ENCODE measurements around the gene TRAPPC12.

The TRAPPC12 gene

DNA sequence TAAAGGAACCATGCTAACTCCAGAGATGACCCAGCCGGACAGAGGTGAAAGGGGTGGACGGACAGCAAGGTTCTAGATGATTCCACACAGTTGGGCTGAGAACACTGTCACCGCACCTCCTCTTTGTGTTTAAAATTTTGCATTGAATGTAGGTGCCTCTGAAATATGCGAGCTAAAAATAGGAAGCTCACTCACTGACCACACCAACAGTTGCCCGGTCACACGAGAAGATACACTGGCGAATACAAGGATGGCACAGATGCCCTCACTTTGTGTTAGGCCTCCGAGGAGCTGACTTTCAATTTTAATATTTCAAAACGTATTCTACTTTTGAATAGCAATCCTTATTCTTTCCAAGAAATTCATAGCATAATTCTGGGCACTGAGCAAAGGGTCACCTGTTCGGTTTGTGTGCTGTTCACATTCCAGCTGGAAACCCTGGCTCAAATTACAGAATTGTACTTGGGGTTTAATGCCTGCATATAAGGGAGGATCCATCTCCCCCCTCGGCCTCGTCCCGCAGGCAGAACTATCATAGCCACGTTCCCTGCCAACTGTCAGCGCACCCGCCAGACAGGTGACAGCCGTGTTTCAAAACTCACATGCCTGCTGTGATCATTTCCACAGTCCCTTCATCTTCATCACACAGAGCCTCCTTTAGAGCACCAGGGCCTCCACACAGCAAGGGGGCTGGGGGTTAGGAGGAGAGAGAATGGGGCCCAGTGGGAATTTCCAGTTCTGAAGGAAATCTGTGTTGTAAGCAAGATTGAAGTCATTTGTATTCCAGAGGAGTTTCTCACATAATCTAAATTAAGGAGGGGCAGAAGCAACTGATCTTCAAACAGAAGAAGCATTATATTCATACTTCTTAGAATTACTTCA lies 91.6 kb downstream of the TRAPPC12 start:
- no peak for DNase-seq

DNA sequence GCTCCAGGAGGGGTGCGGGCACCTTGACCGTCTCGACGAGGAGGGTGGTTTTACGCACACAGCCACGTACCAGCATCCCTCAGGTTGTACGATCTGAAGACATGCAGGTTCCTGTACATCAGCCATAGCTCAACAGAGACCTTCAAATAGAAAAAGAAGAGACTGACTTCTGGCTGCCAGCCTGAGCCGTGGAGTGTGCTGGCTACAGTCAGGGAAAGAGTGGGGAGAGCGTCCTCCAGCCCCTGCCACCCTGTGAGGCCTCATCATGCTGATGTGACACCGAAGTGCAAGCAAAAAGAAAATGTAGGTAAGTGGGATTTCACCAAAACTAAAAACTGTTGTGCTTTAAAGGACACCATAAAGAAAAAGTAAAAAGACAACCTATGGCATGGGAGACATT lies 92.8 kb downstream of the TRAPPC12 start:
- no peak for DNase-seq

DNA sequence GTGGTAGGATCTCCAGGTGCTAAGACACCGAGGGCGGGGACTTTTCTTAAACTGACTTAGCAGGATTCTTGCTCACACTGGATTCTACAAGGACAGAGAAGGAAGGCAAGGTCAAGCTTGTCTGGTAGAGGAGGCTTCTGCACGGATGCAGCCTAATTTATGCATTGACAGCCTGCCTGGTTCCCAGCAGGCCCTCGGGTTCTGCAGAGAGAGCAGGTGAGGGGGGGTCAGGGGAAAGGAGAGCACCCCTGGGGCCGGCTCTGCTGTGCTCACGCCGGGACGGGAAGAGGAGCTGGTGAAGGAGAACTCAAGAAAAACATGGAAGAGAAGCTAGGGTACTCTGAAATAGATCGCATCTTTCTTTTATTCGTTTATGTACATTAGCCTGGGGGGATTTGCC lies 93.5 kb downstream of the TRAPPC12 start:
- no peak for DNase-seq

DNA sequence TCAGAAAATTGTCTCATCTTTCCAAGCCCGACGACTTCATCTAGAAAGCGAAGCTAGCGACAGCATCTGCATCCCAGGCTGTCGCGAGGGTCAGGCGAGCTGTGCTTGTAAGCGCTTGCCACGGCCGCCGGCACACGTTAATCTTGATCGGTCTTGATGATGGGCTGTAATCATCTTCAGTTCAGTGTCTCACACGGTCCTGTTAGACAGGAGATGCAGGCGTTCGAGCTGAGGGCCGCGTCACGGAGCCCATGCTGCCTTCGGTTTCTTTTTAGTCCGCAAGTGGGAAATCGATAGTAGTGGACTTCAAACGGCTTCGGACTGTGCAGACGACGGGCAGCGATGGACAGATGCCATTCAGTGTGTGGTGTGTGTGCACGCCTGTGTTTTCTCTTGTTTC lies 96.3 kb downstream of the TRAPPC12 start:
- DNase-seq: no peak

DNA sequence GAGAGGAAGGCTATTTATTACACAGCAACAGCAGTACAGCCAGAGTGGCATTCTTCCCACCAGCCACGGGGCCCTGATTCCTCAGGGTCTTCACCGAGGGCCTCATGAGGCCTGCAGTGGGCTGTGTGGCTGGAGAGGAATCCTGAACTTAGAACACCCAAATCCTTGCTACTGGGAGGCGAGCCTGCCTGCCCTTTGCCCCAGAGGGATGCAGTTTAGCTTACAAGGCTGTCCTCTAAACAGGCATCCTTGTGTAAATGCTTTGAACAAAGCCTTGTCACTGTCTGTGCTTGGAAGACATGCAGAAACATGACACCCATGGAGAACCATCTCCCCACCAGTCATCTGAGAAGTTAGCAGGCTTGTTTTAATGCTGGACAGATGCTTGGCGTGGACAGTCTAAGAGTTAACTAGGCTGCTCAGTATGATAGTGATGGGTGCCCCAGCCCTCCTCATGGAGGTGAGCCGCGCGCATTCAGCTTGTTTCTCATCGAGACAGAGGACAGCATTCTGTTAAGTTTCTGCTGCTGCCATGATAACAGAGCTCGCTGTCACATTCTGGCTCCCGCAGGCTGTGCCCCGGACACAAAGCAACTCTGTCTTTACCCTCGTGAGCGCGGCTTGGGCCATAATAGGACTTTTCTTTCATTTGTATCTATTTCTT lies 97.0 kb downstream of the TRAPPC12 start:
- DNase-seq: no peak

DNA sequence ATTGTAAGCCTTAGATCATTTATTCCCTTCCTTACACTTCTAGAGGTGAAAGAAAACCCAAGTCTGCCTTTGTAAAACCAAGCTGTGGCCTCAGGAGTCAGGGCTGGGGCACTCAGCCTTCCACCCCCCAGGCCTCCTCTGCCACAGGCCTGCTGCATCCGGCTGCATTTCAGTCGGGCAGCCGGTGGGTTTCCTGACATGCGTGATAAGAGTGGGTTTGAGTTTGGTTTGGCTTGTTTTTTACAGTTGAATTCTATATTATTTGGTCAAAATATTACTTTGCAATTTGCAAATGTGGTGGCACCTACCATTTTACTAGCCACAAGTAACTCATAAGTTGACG lies 97.5 kb downstream of the TRAPPC12 start:
- DNase-seq: no peak

DNA sequence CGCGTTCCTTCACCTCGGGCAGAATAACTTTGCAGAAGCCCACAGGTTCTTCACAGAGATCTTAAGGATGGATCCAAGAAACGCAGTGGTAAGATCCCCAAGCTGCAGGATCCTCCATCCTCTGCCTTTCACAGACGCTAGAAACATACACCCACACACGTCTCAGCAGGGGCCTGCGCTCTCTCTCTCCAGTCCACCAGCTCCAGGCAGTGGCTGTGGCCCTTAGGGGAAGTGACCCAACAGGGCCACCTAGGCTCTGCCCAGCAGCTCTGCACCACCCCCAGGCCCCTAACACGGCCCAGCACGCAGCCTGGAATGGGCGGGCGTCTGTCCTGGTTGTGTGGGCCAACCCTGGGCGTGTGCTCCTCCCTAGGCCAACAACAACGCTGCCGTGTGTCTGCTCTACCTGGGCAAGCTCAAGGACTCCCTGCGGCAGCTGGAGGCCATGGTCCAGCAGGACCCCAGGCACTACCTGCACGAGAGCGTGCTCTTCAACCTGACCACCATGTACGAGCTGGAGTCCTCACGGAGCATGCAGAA lies 99.4 kb downstream of the TRAPPC12 start:
- DNase-seq: no peak

DNA sequence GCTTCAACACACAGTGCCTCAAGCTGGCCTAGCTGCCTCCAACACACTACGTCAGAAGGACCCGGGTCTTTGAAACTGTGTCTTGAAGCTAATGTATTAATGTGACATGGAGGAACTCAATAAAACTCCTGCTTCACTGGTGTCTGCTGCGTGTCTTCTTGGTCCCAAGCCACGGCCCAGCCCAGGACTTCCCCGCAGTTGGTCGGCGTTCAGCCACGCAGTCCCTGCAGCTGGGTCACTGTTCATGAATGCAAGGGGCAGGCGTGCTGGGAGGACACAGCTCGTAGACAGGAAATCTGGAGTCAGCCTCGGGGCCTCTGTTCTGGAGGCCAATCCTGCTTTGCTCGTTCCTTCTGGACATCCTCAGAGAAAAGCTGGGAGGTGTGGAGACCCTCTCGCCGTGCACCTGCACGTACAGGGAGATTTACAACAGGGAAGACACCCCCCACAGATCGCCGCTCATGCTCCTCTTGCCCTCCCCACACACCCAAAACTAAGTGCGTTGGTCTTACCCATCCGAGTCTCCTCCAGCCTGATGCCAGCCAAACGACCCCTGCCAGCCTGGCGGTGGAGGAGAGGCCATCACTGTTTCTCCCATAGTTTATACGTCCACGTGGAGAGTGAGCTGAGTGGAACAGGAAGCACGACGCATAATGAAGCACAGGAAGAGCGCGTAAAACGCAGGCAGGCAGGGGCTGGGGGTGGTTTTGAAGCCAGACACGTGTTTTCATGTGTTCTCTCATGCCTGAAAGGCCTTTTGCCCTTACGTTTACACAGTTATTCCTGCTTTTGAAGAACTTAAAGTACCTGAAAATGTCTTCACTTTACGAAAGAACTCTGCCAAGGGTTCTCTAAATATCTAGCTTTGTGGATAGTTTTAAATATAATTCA lies 100.2 kb downstream of the TRAPPC12 start:
- DNase-seq: no peak

DNA sequence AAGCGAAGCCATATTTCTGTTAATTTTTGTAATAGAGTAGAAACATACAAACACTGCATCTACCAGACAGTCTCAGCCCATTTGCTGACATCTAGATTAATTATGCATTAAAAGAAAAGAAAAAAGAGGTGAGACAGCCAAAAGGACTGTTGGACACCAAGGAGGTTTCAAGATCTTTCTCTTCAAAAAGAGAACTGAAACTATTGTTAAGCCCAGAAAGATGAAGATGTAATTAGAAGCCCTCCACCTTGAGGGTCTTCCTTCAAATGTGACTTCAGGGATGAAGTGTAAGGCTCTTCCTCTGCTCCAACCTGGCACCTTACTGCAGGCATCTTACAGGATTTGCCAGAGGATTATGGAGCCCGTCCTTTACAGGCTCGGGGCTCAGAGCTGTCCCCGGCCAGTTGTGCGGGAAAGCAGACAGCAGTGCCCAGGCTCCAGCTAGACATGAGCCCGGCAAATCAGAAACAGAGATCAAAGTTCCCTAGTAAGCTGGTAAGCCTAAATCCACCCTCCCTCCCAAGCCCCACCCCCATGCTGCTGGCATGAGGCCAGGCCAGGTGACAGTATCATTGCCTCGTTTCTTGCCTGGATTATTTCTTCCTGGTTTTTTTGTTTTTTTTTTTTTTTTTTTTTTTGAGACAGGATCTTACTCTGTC lies 101.0 kb downstream of the TRAPPC12 start:
- no peak for DNase-seq

DNA sequence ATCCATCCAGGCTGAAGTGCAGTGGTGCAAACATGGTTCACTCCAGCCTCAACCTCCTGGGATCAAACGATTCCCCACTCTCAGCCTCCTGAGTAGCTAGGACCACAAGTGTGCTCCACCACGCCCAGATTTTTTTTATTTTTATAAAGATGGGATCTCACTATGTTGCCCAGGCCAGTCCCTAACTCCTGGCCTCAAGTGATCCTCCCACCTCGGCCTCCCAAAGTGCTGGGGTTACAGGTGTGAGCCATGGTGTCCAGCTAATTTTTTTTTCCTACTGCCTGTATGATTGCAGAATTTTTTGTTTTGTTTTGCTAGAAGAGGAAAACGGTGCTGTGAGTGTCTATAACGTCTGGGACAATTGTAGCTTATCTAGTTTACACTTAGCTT lies 101.5 kb downstream of the TRAPPC12 start:
- DNase-seq: no peak

DNA sequence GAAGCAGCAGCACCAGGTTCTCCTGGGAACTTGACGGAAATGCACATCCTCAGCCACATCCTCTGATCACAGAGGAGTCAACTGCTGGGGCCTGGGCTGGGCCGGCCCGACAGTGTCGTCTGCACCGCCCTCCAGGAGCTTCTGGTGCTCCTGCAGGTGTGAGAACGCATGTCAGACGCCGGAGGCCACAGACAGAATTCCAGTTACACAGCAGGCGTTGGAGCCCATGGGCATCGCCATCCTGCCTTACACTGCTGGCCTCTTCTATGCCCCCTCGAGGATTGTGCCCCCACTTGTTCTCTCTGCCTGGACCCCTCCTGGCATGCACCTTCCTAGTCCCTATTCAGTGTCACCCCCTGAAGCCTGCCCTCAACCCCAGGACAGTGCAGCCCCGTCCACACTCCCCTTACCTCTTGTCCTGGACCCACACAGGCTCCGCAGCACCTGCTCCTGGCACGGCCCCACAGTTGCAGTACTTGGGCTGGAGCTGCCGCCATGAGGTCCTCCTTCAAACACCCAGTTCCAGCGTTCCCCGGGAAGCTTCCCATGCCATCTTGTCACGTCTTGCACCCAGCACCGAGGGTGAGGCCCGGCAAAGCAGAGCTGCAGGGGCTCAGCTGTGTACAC lies 102.4 kb downstream of the TRAPPC12 start:
- no peak for DNase-seq

DNA sequence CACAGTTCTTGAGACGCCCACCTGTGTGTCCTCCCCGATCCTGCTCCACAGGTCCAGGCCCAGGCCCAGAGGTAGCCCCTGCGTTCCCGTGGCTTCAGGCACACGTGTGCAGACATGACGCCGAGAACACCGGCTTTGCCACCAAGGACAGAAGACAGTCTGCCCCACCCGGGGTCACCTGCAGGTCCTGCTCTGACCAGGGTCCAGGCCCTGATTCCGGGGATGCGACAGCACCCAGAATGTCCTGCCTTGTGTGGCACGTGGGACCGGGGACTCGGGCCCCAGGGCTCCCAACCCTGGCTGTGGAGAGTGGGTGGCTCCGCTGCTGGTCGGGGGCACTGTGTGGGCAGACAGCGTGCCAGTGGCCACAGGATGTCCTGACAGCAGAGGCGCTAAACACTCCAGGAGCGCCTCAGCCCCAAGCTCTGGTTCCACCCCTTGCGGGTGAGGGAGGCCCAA lies 102.9 kb downstream of the TRAPPC12 start:
- no peak for DNase-seq

DNA sequence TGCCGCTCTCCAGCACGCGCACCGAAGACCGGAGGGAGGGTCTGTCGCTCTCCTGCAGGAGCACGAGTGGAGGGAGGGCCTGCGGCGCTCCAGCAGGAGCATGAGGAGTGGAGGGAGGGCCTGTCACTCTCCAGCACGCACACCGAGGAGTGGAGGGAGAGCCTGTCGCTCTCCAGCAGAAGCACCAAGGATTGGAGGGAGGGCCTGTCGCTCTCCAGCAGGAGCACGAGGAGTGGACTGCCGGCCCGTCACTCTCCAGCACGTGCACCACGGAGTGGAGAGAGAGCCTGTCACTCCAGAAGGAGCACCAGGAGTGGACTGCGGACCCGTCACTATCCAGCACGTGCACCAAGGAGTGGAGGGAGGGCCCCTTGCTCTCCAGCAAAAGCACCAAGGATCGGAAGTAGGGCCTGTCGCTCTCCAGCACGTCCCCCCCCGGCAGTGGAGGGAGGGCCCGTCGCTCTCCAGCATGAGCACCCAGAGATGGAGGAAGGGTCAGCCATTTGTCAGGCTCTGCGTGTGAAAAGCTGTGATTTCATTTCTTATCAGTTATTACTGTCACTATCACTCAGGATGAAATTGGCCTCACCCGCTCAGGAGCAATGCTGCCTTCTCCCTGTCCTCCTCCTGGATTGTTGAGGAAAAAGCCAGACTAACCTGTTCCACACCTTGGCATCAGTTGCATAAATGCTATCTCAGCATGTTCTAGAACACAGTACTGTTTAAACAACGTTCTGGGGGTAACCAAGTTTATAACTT lies 103.9 kb downstream of the TRAPPC12 start:
- no peak for DNase-seq

DNA sequence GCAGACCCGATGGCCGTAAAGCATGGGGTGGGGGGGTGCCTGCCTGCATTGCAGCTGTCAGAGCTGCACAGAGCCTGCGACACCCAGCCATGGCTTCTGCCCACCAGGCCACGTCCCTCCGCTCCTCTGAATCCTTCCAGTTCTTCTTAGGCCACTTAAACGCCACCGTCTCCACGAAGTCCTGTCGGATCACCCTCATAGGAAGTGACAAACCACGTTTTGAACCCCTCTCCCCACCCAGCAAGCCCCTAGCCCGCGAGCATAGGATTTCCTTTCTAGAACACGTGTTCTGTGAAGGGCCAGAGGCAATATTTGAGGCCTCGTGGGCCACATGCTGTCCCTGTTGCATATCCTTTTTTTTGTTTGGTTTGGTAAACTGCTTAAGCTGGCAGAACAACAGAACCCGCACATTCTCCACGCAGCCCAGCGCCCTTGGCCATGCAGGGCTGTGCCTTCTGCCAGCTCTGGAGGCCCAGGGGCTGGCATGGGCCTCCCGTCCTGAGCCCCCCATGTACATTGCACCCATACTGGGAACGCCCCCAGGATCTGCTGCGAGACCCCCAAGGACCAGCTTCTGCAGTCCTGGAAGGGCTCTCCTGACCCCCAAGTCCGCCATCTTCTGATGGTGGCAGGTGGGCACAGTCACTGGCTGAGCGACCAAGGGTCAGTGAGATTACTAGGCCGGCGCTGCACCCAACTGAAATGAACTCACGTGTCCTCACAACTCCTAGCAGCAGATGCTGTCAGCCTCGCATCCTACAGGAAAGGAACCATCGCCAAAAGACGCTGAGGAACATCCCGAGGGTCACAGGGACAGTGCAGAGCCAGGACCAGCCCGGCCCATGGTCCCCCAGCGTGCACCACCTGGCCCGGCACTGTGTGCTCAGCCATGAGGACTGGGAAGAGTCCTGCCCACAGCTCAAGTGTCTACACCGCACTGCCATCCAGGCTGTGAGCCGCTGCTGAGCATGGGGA lies 104.8 kb downstream of the TRAPPC12 start:
- no peak for DNase-seq

DNA sequence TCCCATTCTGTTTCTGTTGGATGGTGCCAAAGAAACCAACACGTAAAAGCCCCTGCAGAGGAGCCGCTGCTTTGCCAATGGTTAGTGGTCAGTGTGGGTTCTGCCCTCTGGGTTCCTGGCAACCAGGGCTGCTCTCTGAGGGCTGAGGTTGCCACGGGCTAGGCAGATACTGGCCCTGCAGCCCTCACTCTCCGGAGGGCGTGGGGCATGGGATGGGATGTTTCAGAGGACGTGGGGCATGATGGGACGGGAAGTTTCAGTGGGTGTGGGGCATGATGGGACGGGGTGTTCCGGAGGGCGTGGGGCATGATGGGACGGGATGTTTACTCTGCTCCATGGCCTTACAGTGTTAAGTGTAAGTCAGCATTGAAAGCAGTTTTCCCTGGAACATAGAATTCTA lies 105.7 kb downstream of the TRAPPC12 start:
- no peak for DNase-seq

DNA sequence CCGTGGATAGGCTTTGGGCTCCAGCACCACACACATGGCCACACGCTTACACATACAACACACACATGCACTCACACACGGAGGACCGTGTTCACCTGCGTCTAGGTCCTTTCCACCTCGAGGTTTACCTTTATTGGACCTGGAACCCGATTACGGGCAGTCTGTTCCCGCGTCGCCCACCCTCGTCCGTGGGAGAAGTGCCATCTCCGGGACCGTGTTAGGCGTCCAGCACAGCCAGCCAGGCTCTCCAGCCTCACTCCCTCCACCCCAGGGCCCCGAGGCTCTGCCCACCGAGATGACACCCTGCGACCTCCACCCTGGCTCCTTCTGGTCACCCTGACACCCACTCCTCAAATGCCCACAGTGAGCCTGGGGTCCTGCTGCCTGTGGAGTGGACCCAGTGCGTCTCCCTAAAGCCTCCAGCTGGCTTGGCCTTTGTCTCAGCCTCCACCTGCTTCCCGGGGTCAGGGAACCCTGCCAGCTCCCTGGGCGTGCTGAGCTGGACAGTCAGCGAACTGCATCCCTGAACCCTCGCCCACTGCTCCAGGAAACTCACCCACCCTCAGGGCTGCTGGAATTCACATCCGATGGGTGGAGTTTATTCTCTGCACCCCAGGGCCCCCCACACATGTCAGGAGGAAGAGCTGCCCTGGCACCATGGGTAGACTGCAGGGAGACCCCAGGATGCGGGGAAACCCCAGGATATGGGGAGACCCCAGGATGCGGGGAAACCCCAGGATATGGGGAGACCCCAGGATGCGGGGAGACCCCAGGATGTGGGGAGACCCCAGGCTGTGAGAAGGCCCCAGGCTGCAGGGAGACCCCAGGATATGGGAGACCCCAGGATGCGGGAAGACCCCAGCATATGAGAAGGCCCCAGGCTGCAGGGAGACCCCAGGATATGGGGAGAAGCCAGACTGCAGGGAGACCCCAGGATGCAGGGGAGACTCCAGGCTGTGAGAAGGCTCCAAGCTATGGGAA lies 106.8 kb downstream of the TRAPPC12 start:
- no peak for DNase-seq

DNA sequence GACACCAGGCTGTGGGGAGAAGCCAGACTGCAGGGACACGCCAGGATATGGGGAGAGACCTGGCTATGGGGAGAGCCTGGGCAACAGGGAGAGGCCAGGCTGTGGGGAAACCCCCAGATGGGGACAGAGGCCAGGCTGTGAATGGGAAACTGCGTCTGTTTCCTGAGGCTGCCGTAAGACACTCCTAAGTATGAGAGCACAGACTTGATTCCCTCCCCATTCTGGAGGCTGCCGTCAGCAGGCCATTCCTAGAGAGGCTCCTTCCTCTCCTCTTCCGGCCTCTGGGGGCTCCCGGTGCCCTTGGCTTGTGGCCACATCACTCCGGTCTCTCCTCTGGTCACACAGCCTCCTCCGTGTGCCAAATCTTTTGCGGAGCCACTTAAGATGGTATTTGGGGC lies 107.5 kb downstream of the TRAPPC12 start:
- no peak for DNase-seq

DNA sequence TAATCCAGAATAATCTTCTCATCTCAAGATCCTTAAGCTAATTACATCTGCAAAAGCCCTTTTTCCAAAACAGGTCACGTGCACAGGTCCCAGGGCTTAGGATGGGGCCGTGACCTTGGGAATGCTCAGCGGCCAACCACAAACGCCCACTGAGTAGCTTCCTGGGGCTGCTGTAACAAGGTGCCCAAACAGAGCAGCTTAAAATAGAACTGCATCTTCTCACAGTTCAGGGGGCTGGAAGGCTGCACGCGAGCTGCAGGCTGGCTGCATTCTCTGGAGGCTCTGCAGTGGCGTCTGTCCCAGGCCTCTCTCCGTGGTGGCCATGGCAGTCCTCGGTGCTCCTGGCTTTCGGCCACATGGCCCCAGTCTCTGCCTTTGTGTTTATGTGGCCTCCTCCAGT lies 107.9 kb downstream of the TRAPPC12 start:
- no peak for DNase-seq

DNA sequence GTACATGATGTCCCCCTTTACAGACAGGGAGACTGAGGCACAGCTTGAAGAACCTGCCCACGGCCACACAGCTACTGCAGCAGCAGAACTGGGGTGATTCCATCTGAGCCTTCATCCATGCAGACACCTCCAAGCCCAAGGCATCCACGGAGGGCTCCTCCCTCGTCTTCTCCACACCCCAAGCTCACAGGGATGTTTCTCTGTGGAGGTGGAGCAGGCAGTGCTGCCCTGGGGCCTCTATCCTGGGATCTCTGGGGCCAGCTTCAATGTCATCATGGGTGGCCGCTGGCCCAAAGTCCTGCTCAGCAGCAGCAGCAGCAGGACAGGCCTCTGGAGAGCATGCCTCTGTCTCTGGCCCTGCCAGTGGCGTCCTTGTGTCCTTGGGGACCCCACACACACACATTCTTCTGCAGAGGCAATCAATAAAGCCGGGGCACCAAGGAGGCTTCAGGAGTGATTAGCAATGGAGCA lies 108.6 kb downstream of the TRAPPC12 start:
- no peak for DNase-seq

Data from SHP77 (cell line).